HPDE6-E6E7 (cell line): ENCODE data around the gene USH1G.
"Not testable (repeated sequence)": the region's sequence is repeated elsewhere in the genome, so short reads cannot be mapped to it uniquely, and the experiment has no call there.

Experiments used
- DNase-seq: peaks from one replicate; pipeline ENCODE4 v3.0.0; 2011; ENCODE audit warnings: missing footprints; ENCODE audit errors: extremely low spot score

USH1G gene

DNA sequence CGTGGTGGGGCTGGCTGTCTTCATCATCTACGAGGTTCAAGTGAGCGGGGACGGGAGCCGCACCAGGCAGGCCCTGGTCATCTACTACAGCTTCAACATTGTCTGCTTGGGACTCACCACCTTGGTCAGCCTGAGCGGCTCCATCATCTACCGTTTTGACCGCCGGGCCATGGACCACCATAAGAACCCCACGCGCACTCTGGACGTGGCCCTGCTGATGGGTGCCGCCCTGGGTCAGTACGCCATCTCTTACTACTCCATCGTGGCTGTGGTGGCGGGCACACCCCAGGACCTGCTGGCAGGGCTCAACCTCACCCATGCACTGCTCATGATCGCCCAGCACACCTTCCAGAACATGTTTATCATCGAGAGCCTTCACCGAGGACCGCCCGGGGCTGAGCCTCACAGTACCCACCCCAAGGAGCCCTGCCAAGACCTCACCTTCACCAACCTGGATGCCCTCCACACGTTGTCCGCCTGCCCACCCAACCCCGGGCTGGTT lies 7.5 kb upstream of the USH1G start:
- no peak for DNase-seq

DNA sequence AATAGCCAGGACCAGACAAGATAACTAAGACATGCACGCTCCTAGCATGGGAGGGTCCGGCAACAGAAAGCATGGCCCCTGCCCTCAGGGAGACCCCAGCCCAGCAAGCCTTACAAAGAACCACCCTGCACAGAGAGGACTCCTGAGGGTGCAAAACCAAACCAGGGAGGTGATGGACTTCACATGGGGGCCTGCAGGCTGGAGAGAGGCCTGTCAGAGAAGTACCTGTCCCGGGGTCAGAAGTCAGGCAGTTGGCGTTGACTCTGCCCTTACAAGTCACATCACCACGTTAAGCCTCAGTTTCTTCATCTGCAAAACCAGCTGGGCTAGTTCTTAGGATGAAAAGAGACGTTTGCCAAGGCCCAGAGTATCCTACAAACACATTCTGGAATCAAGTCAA lies 5.7 kb upstream of the USH1G start:
- no peak for DNase-seq

DNA sequence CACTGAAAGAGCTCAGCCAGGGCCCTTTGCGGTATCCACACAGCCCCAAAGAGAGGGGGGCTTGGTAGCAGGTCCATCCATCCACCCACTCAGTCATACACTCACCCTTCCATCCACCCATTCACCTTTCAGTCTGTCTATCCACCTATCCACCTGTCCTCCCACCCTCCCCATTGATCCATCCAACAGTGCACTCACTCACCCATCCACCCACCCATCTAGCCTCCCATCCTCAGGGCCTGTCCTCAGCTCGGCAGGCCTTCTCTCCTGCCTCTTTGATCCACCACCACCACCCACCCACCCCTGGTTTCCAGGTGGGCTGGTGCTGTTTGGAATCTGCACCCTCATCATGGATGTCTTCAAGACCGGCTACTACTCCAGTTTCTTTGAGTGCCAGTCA lies 2.2 kb upstream of the USH1G start:
- DNase-seq, result no peak

DNA sequence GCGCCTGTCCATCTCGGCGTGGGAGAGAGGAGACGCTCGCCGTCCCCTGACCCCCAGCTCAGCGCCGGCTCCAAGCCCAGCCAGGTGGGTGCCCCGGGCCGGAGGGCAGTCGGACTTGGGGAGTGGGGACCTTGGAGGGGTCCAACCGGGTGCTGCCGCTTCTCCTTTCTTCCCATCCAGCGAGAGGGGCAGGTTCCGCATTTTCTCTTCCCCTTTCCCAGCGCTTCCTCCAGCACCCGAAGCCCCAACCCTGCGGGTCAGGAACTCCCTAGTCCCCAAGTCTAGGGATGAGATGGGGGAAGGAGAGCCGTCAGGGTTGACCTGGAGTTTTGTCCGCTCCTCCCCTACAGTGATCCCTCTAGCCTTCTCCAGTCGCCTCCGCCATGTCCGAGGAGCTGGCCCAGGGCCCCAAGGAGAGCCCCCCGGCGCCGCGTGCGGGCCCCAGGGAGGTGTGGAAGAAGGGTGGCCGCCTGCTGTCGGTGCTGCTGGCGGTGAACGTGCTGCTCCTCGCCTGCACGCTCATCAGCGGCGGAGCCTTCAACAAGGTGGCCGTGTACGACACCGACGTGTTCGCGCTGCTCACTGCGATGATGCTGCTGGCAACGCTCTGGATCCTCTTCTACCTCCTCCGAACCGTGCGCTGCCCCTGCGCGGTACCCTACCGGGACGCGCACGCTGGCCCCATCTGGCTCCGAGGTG lies 1.3 kb upstream of the USH1G start, which contains the start of gene OTOP2:
Gene OTOP2 (plus strand): TSS at position 24 of the 699 bp plus-strand sequence. CDS start 360 bp downstream, at position 384.
- no peak for DNase-seq

DNA sequence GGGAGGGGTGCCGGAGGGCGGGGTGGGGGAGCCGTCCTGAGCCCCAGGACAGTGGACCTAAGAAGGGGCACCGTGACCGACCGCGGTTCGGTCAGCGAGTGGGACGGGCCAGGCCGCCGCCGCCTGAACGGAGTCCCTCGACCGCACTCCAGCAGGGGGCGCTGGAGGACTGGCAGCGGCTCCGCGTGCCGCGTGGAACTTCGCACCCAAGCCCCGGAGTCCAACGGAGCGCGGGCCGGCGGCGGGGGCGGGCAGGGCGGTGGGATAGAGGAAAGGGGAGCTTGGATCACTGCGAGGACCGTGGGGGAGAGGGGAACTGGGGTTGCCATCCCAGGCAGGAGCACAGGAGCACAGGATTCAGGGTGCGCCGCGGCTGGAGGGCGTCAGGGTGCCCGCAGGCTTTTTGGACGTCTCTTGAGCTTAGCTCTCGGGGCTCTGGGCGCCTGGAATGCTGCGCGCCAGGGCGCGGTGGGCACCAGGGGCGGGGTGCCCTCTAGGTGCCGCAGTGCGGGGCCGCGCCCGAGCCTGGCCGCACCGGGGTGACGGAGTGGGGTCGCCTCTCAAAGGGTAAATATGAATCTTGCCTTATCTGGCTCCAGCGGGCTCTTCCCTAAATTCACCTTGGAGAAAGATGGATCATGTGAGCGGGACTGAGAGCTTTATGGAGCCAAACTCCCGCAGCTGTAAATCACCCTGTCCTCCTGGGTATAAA lies 639 bp upstream of the USH1G start:
- peak; percentile 70 for DNase-seq

DNA sequence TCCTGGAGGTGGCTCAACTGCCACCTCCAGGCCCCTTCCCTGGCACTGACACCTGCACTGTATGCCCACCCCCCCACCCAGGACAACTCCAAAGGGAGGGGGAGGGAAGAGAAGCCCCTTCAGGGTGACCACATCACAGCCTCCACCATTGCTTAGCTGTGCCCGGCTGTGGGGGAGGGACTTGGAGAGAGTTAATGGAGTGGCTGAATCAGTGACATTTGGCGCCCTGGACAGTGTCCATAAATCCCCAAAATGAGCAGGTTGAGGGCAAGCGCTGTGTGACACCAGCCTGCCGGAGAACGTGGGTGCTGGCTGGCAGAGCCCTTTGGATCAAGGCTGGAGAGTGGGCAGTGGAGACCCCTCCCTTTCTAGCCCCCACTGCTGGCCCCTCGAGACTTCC lies 883 bp downstream of the USH1G start:
- no peak for DNase-seq

DNA sequence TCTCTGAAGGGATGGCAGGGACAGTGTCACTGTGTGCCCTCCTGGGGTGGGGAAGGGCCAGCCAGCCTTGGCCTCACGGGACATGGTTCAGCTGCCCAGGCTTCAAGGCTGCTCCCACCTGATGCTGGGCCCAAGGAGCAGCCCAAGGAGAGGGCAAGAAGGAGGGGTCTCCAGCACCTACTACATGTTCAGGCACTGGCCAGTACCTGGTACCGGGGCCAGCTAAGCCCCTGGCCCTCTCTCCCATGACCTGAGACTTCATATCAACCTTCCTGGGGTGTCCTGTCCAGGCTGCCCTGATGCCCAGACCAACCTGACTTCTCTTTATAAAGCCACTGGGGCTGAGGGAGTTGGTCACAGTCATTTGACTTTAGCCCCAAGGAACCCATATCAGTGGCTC lies 1.3 kb downstream of the USH1G start:
- DNase-seq, result no peak

DNA sequence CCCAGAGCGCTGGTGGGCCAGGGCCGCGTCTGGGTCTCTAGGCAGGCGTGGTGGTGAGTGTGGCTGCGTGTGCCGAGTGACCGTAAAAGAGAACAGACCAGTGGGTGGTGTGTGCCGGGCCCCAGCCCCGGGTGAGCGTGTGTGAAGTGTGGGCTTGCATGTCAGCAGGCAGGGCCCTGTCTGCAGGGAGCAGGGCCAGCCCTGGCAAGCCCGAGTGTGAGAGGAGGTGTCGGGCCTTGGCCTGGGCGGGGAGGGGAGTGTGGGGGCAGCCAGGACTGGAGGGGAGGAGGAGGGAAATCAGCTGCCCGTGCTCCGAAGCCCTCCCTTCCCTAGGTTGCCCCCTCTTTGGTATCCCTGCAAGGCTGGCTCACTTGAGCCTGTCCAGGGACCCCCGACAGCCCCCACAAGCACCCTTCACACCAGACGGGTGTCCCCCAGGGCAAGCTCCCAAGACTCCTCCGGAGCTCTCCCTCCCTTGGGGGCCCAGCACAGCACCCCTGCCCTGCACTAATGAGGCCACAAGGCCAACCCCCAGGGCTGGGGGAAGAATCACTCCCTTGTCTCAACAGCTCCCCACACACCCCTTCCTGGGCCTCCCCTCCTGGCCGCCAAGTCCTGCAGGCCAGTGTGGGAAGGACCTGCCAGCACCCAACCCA lies 1.9 kb downstream of the USH1G start:
- peak; percentile 75 for DNase-seq

DNA sequence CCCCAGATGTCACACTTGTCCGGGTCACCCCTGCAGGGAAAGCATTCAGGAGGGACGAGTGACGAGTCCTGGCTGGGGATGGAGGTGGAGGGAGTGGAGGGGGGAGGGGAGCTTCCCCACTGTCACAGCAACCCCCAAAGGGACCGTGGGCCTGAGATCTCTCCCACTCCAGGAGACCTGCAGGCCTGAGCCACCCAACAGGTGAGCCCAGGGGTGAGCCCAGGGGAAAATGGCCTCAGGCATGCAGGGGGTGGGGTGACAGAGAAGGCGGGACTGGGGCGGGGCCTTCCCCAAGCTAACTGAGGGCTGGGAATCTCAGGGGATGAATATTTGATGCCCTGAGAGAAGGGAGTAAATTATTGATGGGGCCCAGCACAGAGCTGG lies 2.4 kb downstream of the USH1G start:
- peak; percentile 49 for DNase-seq

DNA sequence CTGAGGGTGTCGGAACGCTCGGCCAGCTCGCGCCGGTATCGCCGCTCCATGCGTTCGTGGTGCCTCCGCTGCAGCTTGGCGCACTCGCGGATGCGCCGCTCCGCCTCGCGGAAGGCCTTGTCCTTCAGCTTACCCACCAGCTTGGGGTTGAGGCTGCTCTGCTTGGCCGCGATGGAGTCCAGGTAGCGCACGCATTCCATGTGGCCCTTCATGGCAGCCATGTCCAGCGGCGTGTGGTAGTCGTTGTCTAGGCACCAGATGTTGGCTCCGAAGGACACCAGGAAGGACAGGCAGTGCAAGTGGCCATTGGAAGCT lies 2.8 kb downstream of the USH1G start:
- DNase-seq, result no peak

DNA sequence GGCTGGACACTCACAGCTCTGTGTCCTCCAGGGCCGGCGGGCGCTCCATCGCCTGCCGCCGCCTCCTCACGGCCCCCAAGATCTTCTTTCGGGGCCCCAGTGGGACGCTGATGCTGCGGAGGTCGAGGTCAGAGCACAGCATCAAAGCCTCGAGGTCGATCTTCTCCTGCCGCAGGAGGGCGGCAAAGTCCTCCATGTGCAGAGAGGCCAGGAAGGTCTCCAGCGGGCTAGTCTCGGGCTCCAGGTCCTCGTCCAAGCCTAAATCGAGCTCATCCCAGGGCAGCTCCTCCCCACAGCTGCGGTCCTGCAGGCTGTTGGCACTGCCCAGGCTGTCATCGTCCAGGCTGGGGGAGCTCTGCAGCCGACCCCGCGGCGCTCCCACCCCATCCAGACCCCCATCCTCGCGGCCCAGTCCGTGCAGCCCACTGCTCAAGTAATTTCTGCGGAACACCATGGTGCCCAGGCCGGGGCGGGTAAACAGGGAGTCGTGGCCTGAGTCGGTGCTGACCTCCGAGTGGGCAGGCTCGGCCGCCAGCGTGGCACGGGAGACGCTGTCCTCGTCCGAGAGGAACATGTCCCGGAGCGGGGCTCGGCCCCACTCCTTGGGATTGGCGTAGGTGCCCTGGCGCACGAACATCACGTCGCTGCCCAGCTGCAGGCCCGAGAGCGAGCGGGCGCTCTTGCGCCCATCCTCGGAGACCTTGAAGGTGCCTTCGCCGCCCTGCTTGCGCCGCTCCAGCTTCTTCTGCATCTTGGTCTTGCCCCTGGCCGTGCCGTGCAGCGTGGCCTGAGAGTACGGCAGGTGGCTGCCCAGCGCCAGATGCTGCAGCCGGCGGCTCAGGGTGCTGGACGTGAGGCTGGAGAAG lies 3.4 kb downstream of the USH1G start:
- no peak for DNase-seq

DNA sequence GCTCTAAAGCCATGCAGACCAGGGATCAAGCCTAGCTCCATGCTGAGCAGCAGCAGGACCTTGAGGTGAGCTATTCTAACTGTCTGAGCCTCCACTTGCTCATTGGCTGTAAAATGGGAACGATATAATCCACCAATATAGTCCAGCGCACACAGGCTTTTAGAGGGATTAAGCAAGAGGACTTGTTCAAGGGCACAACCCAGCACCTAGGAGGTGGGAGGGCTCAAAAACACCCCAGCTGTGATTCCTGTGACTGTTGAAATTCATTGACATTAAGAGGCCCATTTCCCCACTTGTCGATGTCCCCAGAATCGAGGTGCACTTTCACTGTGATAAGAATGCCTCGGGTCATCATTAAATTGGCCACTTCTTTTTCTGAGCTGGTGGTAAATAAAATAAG lies 4.1 kb downstream of the USH1G start:
- no peak for DNase-seq

DNA sequence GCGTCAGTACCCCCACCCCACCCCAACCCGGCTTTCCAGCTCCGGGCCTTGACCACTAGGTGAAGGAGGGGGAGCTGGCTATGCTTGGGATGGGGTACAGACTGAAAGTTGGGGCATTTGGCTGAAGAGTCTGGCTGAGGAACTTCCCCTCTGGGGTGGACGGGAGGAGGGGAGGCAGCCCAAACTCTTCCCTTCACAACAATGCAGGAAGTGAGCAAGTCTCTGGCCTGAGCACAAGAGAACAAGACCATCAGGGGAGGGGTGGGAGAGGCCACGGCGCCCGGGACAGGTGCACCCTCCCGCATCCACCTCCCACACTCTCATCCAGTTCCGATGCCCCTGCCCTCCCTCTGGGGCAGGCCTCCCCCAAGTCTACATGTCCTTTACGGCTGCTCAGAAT lies 5.6 kb downstream of the USH1G start:
- no peak for DNase-seq

DNA sequence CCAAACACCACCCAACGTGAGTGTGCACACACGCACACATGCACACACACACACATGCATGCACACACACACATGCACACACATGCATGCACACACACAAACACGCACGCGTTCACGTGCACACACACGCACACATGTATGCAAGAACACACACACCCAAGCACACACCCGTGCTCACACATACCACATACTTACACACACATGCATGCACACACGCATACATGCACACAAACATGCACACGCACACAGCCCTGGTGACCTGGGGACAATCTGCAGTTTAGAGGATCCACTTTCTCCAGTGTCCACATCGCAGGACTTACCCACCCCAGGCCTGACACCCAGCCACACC lies 6.2 kb downstream of the USH1G start:
- DNase-seq, result no peak

DNA sequence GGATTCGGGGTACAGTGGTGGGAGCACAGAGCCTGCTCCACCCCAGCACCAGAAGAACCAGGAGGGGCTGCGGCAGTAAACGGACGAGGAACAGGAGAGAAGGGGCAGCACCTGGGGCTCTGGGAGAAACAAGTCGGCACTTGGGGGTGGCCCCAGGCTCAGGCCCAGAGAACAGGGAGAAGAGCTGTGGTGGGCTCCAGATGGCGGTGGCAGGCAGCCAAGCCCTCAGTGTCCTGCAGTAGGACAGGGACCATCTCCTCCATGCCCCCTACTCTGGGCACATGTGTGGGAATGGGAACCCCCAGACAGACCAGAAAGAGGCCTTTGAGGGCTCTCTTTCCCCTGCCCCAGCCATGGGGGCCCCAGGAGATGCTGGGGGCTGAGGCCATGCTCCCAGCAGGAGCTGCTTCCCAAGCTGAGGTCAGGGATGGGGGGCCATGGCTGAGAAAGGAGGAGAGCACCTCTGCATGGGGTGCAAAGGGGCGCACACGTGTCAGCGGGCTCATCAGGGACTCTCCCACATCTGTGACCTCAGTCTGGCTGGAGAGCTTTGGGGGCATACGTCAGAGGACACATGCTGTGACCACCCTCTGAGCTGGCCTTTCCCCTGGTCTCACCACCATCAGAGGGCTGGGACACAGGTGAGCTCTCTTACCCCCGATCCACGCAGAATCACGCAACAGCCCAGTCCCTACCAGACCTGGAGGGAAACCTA lies 6.8 kb downstream of the USH1G start:
- DNase-seq, result no peak

DNA sequence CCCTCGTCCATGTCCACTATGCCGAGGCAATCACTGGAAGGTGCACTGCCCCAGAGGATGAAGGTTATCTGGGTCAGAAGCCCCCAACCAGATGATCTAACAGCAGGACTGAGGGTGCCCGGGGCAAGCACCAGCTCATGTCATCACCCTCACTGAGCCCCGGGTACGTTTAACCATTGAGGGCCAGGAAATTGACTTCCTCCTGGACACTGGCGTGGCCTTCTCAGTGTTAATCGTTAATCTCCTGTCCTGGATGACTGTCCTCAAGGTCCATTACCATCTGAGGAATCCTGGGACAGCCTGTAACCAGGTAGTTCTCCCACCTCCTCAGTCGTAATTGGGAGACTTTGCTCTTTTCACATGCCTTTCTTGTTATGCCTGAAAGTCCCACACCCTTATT lies 11.6 kb downstream of the USH1G start:
- not testable (repeated sequence) for DNase-seq

DNA sequence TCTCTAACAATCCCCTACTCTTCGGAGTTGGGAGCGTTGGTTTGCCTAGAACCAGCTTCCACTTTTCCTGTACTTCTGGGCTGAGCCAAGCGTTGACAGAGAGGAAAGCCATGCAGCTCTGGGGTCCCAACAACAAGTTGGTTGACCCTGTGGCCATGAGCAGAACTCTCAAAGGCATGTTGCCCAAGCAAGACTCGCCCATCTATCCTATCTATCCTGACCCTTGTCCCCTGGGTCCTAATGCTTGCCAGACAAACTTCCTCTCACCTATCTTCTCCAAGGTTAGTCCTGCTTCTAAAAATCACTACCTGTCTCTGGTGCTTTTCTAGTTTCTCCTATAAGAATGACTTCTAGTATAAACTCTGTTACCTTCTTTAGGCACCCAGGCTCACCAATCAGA lies 14.0 kb downstream of the USH1G start:
- not testable (repeated sequence) for DNase-seq

DNA sequence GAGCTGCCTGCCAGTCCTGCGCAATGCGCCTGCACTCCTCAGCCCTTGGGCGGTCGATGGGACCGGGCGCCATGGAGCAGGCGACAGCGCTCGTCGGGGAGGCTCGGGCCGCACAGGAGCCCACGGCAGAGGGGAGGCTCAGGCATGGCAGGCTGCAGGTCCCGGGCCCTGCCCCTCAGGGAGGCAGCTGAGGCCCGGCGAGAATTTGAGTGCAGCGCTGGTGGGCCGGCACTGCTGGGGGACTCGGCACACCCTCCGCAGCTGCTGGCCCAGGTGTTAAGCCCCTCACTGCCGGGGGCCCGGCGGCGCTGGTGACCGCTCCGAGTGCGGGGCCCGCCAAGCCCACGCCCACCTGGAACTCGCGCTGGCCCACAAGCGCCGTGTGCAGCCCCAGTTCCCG lies 16.0 kb downstream of the USH1G start:
- DNase-seq, result no peak

DNA sequence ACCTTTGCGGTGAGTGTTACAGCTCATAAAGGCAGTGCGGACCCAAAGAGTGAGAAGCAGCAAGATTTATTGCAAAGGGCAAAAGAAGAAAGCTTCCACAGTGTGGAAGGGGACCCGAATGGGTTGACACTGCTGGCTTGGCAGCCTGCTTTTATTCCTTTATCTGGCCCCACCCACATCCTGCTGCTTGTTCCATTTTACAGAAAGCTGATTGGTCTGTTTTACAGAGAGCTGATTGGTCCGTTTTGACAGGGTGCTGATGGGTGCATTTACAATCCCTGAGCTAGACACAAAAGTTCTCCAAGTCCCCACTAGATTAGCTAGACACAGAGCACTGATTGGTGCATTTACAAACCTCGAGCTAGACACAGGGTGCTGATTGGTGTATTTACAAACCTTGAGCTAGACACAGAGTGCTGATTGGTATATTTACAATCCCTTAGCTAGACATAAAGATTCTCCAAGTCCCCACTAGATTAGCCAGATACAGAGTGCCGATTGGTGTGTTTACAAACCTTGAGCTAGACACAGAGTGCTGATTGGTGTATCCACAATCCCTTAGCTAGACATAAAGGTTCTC lies 16.8 kb downstream of the USH1G start:
- not testable (repeated sequence) for DNase-seq

DNA sequence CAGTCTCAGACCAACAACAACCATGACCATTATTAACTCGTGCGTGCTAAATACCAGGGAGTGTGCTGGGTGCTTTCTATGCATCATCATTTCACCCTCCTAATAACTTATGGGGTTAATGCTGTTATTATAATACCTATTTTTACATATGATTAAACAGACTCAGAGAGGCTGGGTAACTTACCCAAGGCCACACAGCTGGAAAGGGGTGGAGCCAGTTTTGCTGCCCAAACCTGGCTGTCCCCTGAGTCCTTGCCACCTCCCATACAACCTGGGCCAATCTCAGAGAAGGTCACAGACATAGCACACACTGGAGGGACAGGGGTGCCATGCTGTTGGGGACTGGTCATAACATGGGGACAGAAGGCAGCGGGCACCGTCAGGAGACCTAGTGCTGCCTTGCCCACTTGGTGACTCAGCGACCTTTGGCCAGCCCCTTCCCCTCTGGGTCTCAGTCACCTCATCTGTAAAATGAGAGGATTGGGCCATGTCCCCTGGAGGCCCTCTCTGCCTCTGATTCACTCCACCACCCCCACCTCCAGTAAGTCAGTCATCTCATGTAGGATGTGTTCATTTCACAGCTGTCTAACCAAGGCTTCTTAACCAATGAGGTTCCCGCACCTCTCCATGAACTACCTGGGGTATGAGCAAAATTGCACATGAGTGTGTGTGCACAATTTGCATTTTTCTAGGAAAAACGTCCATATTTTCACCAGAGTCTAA lies 18.2 kb downstream of the USH1G start:
- no peak for DNase-seq
